Brain microvascular endothelial cell (primary cell): ENCODE results near the gene KLHL6.

Source experiments
- DNase-seq: peaks from one replicate; pipeline ENCODE4 v3.0.0-alpha.2; 2020
- H3K27ac ChIP-seq: fragments of 250-450 bp; sonication (Bioruptor Pico); 2 replicates; pipeline ENCODE4 v1.5.1; 2020; ENCODE audit warnings: mild to moderate bottlenecking, moderate library complexity
- H3K27me3 ChIP-seq: fragments of 250-450 bp; sonication (Bioruptor Pico); replicated peaks from 2 replicates; pipeline ENCODE4 v1.5.1; 2020; ENCODE audit warnings: mild to moderate bottlenecking
- H3K36me3 ChIP-seq: fragments of 250-450 bp; sonication (Bioruptor Pico); replicated peaks from 2 replicates; pipeline ENCODE4 v1.5.1; 2020; ENCODE audit warnings: mild to moderate bottlenecking
- H3K4me3 ChIP-seq: 2 replicates; pipeline ENCODE4 v1.5.1; 2011; ENCODE audit warnings: low read depth, mild to moderate bottlenecking, control low read depth, low read length, moderate library complexity
- CTCF ChIP-seq: IDR thresholded peaks from 2 replicates; pipeline ENCODE4 v1.5.1; 2011; ENCODE audit warnings: low read depth, mild to moderate bottlenecking, moderate library complexity, low read length, control low read depth, inconsistent platforms; ENCODE audit errors: missing control alignments
- in situ Hi-C: cut with HindIII; loops from 2 replicates; pipeline ENCODE4 v1.10.0; 2017; ENCODE audit warnings: low sequenced_read_pairs, low pct_ligation_motif_present

The KLHL6 gene

GRCh38 chr3:183555541-183556081 is at the start of gene KLHL6:
KLHL6 (minus strand) TSS chr3:183555706; CDS start chr3:183555653, 53 bp downstream.
- no peaks in the 10 kb centered on the region for H3K27me3 ChIP-seq
- in situ Hi-C loops = no loop called here
- no peak for TF ChIP-seq CTCF
- H3K4me3 ChIP-seq = no peak within 1 kb of the TSS
- no peak for DNase-seq
- no peak within 1 kb of the TSS for H3K27ac ChIP-seq
- H3K36me3 ChIP-seq = no peaks in the 10 kb centered on the region

- no peaks in the 10 kb centered on the region for H3K36me3 ChIP-seq
- no peak overlapping the region for H3K27ac ChIP-seq
- DNase-seq = no peak
- TF ChIP-seq CTCF = no peak
- in situ Hi-C loops = no loop called here
- H3K4me3 ChIP-seq = no peak overlapping the region
- H3K27me3 ChIP-seq = no peaks in the 10 kb centered on the region
Observed at GRCh38 chr3:183597959-183598358, 42.5 kb upstream of the KLHL6 start.

- TF ChIP-seq CTCF = no peak
- no peak overlapping the region for H3K27ac ChIP-seq
- in situ Hi-C loops = no loop called here
- H3K4me3 ChIP-seq = no peak overlapping the region
- no peak for DNase-seq
- no peaks in the 10 kb centered on the region for H3K36me3 ChIP-seq
- no peaks in the 10 kb centered on the region for H3K27me3 ChIP-seq
Observed at GRCh38 chr3:183594636-183595035, 39.1 kb upstream of the KLHL6 start.

GRCh38 chr3:183592821-183593220 is 37.3 kb upstream of the KLHL6 start:
- Histone ChIP-seq H3K36me3 (no peaks in the 10 kb centered on the region), H3K4me3 (no peak overlapping the region), H3K27ac (no peak overlapping the region), H3K27me3 (no peaks in the 10 kb centered on the region)
- TF ChIP-seq CTCF = no peak
- in situ Hi-C loops = no loop called here
- DNase-seq = no peak

GRCh38 chr3:183591881-183592521 is 36.5 kb upstream of the KLHL6 start:
- no peak overlapping the region for H3K27ac ChIP-seq
- in situ Hi-C loops = no loop called here
- TF ChIP-seq CTCF = peak; percentile 31
- no peak overlapping the region for H3K4me3 ChIP-seq
- no peaks in the 10 kb centered on the region for H3K36me3 ChIP-seq
- no peaks in the 10 kb centered on the region for H3K27me3 ChIP-seq
- no peak for DNase-seq

- in situ Hi-C loops = no loop called here
Observed at GRCh38 chr3:183590442-183590841, 34.9 kb upstream of the KLHL6 start.

More at GRCh38 chr3:183590442-183590841, 34.9 kb upstream of the KLHL6 start:
- H3K4me3 ChIP-seq = no peak overlapping the region
- DNase-seq = no peak
- H3K27ac ChIP-seq = no peak overlapping the region
- H3K36me3 ChIP-seq = no peaks in the 10 kb centered on the region
- no peaks in the 10 kb centered on the region for H3K27me3 ChIP-seq
- TF ChIP-seq CTCF = no peak
